ENCODE results near the gene GRAMD1B. TPM values are rescaled to one million over a fixed set of nuclear protein-coding genes. Genes with fewer than 3 reads are reported as not detected.

The GRAMD1B gene
- polyA plus RNA-seq, 3 donors: 3.2 to 13.9 (median 3.3) TPM

- Histone ChIP-seq H2AFZ (ENCODE audit: insufficient read depth, low read depth, low read length, poor library complexity, severe bottlenecking) (no peak overlapping the region), H4K20me1 (ENCODE audit: insufficient read depth, low read length) (no peaks in the 10 kb centered on the region), H3K9me3 (replicated peaks in 1 of 2; ENCODE audit: control insufficient read depth in 1 of 2, insufficient read depth in 1 of 2, low read length in 2 of 2) (no peaks in the 10 kb centered on the region), H3K27me3 (ENCODE audit: control insufficient read depth in 2 of 2, insufficient read depth in 2 of 2, low read length in 2 of 2) (no peaks in the 10 kb centered on the region), H3K4me2 (replicated peaks; ENCODE audit: extremely low read depth, low read length, poor library complexity, severe bottlenecking) (no peak overlapping the region), H3K79me2 (ENCODE audit: insufficient read depth, low read length) (no peaks in the 10 kb centered on the region), H3K9ac (ENCODE audit: insufficient read depth, low read length, poor library complexity, severe bottlenecking) (no peak overlapping the region), H3K4me1 (ENCODE audit: control insufficient read depth in 1 of 2, insufficient read depth in 2 of 2, low read length in 2 of 2) (peaks cover 12 to 16% of the 10 kb centered on the region in 2 donors), H3K27ac (ENCODE audit: low read depth in 1 of 2, low read length in 2 of 2) (no peak overlapping the region), H3K4me3 (replicated peaks in 1 of 3; ENCODE audit: low read depth in 2 of 3, low read length in 3 of 3) (no peak overlapping the region), H3K36me3 (replicated peaks in 1 of 2; ENCODE audit: control insufficient read depth in 1 of 2, insufficient read depth in 2 of 2, low read length in 2 of 2) (no peaks in the 10 kb centered on the region)
- no peak overlapping the region for H3K4me3 Mint-ChIP-seq
- no peak overlapping the region for H3K27ac Mint-ChIP-seq
- no peak for DNase-seq
- no peaks in the 10 kb centered on the region for H3K27me3 Mint-ChIP-seq (ENCODE audit: low read depth in 3 of 3)
- intact Hi-C loops (cut with micrococcal nuclease): loop anchor here in 1 of 2 donors (2.0 to 10.0 kb wide), 2 partner anchors 72 to 158 kb away; no protein-coding TSS in a partner anchor
- no peaks in the 10 kb centered on the region for H3K36me3 Mint-ChIP-seq
- no peak for TF ChIP-seq CTCF (IDR thresholded peaks at IDR 0.05)
- WGBS (ENCODE audit: insufficient coverage): 76% methylated on average over 3 of the region's 4 CpGs
- peaks cover 18% of the 10 kb centered on the region for H3K4me1 Mint-ChIP-seq
- H3K9me3 Mint-ChIP-seq: no peaks in the 10 kb centered on the region
Measured at GRCh38 chr11:123406441-123407129, 23.5 kb upstream of the GRAMD1B start.

GRCh38 chr11:123407130-123407995, 22.7 kb upstream of the GRAMD1B start:
- H3K27ac ChIP-seq (ENCODE audit: low read depth in 1 of 2, low read length in 2 of 2): no peak overlapping the region
- H3K4me1 Mint-ChIP-seq: peaks cover 18% of the 10 kb centered on the region
- intact Hi-C loops (cut with micrococcal nuclease): loop anchor here in 1 of 2 donors (2.0 to 10.0 kb wide), 2 partner anchors 71 to 157 kb away; no protein-coding TSS in a partner anchor
- H3K27me3 Mint-ChIP-seq (ENCODE audit: low read depth in 3 of 3): no peaks in the 10 kb centered on the region
- WGBS (ENCODE audit: insufficient coverage): 0% methylated on average over 6 of the region's 7 CpGs
- DNase-seq: peak; percentile 64 to 84 (median 78)
- H3K36me3 ChIP-seq (replicated peaks in 1 of 2; ENCODE audit: control insufficient read depth in 1 of 2, insufficient read depth in 2 of 2, low read length in 2 of 2): no peaks in the 10 kb centered on the region
- H3K4me1 ChIP-seq (ENCODE audit: control insufficient read depth in 1 of 2, insufficient read depth in 2 of 2, low read length in 2 of 2): peaks cover 12 to 16% of the 10 kb centered on the region in 2 donors
- no peak overlapping the region for H3K4me3 ChIP-seq (replicated peaks in 1 of 3; ENCODE audit: low read depth in 2 of 3, low read length in 3 of 3)
- H2AFZ ChIP-seq (ENCODE audit: insufficient read depth, low read depth, low read length, poor library complexity, severe bottlenecking): peak overlapping the region; percentile 44
- no peak overlapping the region for H3K9ac ChIP-seq (ENCODE audit: insufficient read depth, low read length, poor library complexity, severe bottlenecking)
- H3K79me2 ChIP-seq (ENCODE audit: insufficient read depth, low read length): no peaks in the 10 kb centered on the region
- H3K4me2 ChIP-seq (replicated peaks; ENCODE audit: extremely low read depth, low read length, poor library complexity, severe bottlenecking): no peak overlapping the region
- H3K9me3 Mint-ChIP-seq: no peaks in the 10 kb centered on the region
- H4K20me1 ChIP-seq (ENCODE audit: insufficient read depth, low read length): no peaks in the 10 kb centered on the region
- no peak overlapping the region for H3K27ac Mint-ChIP-seq
- no peaks in the 10 kb centered on the region for H3K27me3 ChIP-seq (ENCODE audit: control insufficient read depth in 2 of 2, insufficient read depth in 2 of 2, low read length in 2 of 2)
- TF ChIP-seq CTCF (IDR thresholded peaks at IDR 0.05): peak; percentile 82
- no peaks in the 10 kb centered on the region for H3K36me3 Mint-ChIP-seq
- no peak overlapping the region for H3K4me3 Mint-ChIP-seq
- H3K9me3 ChIP-seq (replicated peaks in 1 of 2; ENCODE audit: control insufficient read depth in 1 of 2, insufficient read depth in 1 of 2, low read length in 2 of 2): no peaks in the 10 kb centered on the region

Data from CD14-positive monocyte (primary cell).